GM21737 (cell line): ENCODE results near the gene ARHGAP15.

ENCODE experiments used
- ATAC-seq: cut with Tn5 transposase; IDR thresholded peaks from one replicate; pipeline ENCODE4 v1.9.1; 2021; ENCODE audit warnings: mild to moderate bottlenecking, moderate library complexity; ENCODE audit not compliant: unreplicated experiment

The ARHGAP15 gene

GRCh38 chr2:143736904-143737303 is 607.7 kb downstream of the ARHGAP15 start:
- ATAC-seq: no peak

- ATAC-seq: no peak
Measured at GRCh38 chr2:143740431-143740830, 611.2 kb downstream of the ARHGAP15 start.

- no peak for ATAC-seq
Measured at GRCh38 chr2:143741205-143741604, 612.0 kb downstream of the ARHGAP15 start.

DNA sequence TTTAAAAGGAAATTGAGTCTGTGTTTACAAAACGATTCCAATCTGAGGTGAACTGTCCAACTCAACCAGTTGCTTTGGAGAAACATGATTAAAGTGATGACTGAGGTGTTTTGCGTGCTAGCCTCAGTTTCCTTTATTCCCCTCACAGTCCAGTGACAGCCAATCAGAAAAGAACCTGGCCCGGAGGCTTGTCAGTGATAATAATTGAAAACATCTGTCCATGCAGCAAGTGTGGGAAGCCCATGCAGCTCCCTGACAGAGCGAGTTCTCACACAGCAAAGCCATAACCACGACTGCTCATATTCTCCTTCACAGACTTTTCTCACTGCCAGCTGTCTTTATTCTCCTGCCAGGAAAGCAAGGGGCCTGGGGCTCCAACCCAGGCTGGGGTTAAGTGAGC is 613.4 kb downstream of the ARHGAP15 start:
- no peak for ATAC-seq

- ATAC-seq: no peak
Measured at GRCh38 chr2:143744114-143744513, 614.9 kb downstream of the ARHGAP15 start.

GRCh38 chr2:143745060-143745459 is 615.8 kb downstream of the ARHGAP15 start:
- ATAC-seq: no peak

GRCh38 chr2:143754742-143755141 is 625.5 kb downstream of the ARHGAP15 start:
- ATAC-seq: no peak

DNA sequence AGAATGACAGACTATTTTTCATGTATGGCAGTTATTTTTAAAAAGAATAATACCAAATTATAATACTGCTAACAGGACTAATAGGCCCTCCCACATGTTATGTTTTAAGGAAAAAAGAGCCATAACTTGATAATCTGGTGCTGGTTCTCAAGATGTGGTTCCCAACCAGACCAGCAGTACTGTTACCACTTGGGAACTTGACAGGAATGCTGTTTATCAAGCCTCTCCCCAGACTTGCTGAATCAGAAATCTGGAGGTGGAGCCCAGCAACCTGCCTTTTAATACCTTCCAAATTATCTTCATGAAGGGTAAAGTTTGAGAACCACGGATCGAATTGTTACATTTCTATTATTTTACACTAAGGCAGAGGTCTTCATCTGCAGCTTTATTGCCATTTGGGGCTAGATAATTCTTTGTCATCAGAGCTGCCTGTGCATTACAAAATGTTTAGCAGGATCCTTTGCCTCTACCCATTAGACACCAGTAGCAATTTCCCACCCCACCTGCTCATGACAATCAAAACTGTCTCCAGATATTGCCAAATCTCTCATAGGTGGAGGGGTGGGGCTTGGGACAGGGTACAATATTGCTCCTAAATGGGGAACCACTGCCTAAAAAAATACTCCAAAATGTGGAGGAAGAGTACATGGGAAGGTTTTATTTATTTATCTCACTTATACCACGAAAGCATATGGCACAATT is 629.6 kb downstream of the ARHGAP15 start:
- ATAC-seq: no peak

DNA sequence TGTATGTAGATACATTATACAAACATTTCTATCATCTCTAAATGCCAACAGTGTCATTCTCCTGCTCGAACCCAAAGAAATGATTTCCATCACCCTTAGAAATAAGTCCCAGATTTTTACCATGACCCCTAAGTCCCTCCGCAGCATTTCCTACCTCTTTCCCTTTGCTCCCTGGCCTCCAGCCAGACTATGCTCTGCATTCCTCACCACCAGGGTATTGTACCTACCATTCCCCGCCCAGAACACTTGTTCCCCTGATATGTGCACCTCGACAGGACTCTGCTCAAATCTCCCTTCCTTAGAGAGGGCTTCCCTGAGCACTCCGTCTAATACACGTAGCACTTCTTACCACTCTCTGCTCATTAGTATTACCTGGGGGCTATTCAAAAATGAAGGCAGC is 630.2 kb downstream of the ARHGAP15 start:
- no peak for ATAC-seq

DNA sequence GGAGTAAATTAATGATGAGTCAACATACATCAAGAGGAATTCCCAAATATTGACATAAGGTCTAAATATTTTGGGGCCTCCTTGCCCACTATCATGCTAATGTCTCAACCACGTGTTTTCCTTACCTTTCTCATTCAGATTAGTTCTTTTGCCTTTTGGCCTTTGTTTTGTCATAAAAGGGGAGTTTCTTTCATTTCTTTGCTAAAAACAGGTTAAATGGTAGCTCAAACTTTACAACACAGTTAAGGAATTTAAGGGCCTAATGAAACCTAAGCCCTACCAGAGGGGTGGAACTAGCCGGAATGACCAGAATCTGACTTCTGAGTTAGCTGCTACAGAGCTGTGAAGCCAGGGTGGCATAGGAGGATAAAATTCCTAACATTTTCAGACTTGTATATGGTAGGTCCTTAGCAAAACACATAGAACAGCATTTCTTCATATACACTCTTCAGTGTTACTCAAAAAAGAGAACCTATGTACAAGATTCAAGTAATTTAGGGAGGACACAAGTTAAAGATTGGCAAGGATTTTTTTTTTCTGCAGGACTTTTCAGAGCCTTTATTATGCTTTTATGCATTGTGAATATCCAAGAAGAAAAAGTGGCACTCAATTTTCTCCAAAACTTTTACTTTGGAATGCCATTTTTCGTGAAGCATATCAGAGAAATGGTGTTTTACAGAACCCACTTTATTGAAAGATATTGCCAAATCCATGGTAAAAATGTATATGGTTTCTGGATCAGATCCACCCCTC is 633.1 kb downstream of the ARHGAP15 start:
- no peak for ATAC-seq

DNA sequence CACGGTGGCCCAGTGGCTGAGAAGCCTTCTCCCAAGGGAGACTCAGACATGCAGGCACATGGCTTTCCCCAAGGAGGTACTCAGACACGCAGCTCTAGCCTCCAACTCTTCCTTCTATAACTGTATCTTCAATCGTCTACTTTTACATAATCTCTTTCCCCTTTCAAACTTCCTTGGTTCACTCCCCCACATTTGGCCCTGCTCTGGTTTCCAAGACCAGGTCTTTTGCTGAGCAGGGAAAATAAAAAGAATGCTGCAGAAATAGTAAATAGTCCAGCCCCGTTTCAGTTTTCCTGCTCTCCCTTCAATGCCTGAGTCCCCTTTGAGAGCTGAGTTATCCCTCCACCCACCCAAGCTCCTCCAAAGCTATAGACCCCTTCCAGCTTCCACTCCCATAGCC is 635.0 kb downstream of the ARHGAP15 start:
- ATAC-seq: no peak

- ATAC-seq: no peak
Measured at GRCh38 chr2:143764706-143765105, 635.5 kb downstream of the ARHGAP15 start.

- ATAC-seq: no peak
Measured at GRCh38 chr2:143768991-143769390, 639.8 kb downstream of the ARHGAP15 start.

- ATAC-seq: no peak
Measured at GRCh38 chr2:143771939-143772338, 642.7 kb downstream of the ARHGAP15 start.

DNA sequence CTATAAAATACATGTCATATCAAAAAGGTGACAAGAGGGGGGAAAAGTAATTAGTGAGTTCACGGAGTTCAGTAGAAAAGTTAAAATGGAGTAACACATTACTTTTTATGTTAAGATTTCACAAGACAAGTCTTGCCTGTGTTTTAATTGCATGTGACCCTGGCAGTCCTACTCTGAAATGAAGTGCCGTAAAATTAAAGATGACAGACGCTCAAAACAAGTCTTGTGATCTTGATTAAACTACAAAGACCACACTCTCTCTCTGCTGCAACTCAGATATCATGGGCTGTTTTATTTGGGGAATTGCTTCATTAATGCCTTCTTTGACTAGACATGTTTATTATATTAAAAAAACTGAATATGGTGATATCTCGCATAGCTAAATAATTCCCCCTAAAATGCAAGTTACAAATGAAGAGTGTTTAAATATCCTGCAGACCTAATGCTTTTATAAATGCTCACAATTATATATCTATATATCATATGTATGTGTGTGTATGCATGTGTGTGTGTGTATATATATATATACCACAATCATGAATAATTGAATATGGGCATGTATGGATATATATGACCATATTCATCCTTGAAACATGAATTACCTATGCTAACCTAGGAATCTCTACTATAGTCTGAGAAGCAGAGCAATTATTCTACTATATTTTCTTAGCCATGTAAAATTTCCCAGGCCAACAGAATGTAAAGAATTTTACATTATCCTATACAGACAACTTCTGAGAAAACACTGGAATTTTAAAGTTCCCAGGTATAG is 647.5 kb downstream of the ARHGAP15 start:
- ATAC-seq: no peak

DNA sequence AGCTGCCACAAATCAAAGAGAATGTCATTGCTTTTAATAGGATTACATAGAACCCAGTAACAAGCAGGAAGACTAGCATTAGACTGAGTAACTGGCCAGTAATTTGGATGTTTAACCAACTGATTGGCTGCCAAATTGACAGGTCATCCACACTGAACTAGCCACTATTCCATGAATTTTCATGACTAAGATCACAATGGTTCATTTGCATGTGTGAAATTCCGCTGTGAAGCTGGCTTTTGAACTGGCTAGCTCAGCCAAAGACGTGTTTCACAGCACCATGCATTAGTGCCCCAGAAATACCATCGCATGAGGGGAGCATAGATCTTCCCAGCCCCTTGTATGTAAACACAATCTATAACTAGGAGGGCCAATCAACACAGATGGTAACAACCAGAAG is 649.8 kb downstream of the ARHGAP15 start:
- ATAC-seq: no peak

DNA sequence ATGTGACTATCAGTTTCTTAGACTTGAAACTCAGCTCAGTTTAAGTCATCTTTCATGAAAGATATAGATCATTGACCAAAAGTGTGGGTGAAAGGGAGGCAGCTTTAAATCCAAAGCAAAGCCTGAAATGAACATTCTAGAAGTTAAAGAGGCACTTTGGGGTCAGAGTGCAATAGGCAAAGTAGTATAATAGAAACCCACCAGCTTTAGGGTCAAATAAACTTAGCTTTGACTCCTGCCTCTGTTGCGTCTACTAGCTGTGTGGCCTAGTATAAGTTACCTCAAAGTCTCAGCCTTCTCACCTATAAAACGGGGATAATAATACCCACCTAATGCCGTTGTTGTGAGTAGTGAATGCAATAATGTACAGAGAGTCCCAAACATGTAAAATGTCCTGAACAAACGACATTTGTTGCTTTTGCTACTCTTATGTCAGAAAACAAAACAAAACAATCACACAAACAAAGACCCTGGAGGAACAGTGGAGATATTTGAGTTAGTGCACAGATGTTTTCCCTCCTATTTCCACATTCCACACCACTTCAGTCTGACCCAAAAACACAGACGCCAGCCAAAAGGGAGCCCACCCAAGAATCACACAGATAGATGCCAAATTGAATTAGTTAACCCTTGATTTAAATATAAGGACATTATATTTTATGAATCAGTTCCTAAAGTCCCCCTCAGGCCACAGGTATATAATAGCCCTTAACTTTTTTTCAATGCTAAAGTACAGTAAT is 657.0 kb downstream of the ARHGAP15 start:
- ATAC-seq: no peak

DNA sequence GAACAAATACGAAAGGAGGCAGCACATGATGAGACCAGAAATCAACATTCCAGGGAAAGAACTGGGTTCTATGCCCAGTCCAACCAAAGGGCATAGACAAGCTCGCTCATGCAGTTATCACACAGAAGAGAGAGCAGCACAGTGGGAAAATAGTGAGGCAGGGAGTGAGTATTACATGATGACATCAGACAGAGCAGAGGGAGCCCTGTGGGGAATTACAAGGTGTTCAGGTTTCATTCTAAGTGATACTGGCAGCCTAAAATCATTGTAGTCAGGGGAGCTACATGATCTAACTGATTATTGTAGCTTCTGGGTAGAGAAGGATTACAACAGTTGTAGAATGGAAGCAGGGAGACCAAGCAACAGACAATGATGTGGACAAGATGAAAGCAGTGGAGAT is 658.5 kb downstream of the ARHGAP15 start:
- ATAC-seq: no peak

- ATAC-seq: no peak
Measured at GRCh38 chr2:143792602-143793001, 663.4 kb downstream of the ARHGAP15 start.

DNA sequence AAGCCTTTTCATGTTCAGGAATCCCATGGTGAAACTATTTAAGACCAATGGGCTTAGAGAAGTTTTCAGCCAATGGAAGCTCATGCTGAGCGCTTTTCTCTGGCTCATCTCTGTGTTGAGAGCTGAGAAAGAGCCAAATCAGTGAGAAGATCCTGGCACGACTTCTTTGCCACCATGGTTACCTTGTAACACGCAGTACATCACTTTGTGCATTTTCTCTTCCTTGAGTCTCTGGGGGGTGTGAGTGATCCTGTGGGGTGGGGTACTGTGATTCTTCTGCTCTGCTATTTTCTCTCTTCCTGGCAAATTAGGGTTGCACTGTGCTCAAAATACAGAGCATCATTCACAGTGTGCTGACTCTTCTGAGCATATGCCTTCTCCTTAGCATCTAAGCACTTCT is 664.2 kb downstream of the ARHGAP15 start:
- ATAC-seq: no peak

GRCh38 chr2:143796051-143796450 is 666.8 kb downstream of the ARHGAP15 start:
- no peak for ATAC-seq
